Hindlimb muscle (tissue), 1 donor: ENCODE results near the gene RUVBL2. TPM values are rescaled to one million over a fixed set of nuclear protein-coding genes. Genes with fewer than 3 reads are reported as not detected.
A peak's percentile ranks its signal among the peaks of the same experiment; 100 is the strongest.

Experiments used
- DNase-seq: peaks from one replicate; pipeline ENCODE4 v3.0.0-alpha.2; 2013
- polyA plus RNA-seq: library from polyadenylated mRNA; unstranded; fragments of 120-200 nt; gene quantifications from one replicate; pipeline ENCODE4 v1.2.1, GENCODE V29; 2013; ENCODE audit not compliant: insufficient read length

RUVBL2 gene
- polyA plus RNA-seq, 1 donor = 61.0 TPM

DNA sequence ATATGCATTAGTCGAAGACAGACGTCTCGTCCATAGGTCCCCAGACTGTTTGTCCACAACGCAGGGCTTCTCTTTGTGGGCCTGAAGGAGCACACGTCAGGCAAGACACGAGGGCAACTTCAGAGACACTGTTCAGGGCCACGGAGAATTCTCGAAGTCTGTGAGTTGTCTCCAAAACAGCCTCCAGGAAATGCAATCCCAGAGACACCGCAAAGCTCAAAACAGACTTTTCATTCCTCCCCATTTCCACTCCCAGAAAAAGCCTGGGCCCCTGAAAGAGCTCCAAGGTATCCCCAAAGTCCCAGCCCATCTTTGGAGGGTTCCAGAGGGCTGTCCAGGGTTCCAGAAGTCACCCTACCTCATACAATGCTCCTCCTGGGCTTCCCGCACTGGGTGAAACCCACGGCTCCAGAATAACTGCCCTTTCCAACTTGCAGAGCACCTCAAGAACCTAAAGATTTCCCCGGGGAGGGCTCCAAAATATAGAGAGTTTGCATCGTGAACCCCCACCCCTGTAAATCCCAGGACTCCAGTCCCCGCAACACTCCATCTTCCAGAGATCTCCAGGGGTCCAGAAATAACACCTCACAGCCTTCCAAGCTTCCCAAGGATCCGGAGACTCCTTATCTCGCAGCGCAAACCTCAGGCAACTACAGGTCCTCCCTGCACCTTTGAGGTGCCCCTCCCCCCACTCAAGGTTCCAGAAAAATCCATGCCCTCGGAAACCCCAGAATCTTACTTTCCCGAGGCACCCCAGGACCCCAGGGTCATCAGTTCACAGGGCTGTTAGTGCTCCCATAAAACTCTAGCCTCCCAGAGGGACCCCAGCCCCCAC lies 29.3 kb upstream of the RUVBL2 start:
- DNase-seq = no peak

DNA sequence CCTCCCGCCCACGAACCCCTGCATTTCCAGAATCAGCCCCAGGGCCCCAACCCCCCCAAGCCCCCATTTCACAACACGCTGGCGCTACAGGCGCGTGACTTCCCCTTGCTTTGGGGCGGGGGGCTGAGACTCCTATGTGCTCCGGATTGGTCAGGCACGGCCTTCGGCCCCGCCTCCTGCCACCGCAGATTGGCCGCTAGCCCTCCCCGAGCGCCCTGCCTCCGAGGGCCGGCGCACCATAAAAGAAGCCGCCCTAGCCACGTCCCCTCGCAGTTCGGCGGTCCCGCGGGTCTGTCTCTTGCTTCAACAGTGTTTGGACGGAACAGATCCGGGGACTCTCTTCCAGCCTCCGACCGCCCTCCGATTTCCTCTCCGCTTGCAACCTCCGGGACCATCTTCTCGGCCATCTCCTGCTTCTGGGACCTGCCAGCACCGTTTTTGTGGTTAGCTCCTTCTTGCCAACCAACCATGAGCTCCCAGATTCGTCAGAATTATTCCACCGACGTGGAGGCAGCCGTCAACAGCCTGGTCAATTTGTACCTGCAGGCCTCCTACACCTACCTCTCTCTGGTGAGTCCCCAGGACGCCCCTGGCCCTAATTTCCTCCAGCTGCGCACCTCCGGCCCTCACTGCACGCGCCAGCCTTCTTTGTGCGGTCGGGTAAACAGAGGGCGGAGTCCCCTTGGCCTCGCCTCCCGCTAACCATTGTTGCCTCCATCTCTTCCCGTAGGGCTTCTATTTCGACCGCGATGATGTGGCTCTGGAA lies 28.5 kb upstream of the RUVBL2 start, which contains the start of gene FTL:
Gene FTL (plus strand): TSS at position 270 of the 766 bp plus-strand sequence. CDS start 199 bp downstream, at position 469.
- peak; percentile 97 for DNase-seq

DNA sequence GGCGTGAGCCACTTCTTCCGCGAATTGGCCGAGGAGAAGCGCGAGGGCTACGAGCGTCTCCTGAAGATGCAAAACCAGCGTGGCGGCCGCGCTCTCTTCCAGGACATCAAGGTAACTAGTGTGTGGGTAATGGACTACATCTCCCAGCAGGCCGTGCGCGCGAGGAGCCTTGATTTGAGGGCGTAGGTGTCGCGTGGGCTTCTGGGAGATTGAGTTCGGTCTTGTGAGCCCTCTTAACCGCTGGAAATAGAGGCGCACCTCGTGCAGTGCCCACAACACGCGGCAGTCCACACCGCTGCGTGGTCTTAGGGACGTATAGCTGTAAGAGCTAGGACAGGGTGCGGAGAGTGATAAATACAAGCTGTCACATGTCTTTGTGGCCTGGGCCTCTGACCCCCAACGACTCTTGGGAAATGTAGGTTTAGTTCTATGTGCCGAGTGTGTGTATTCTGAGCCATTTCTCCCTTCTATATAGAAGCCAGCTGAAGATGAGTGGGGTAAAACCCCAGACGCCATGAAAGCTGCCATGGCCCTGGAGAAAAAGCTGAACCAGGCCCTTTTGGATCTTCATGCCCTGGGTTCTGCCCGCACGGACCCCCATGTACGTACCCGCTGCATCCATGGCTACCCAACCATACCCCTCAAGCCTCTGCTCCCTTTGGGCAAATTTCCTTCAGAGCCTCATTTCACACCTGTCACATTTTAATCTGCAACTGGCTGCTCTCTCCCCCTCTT lies 27.7 kb upstream of the RUVBL2 start:
- peak; percentile 86 for DNase-seq

DNA sequence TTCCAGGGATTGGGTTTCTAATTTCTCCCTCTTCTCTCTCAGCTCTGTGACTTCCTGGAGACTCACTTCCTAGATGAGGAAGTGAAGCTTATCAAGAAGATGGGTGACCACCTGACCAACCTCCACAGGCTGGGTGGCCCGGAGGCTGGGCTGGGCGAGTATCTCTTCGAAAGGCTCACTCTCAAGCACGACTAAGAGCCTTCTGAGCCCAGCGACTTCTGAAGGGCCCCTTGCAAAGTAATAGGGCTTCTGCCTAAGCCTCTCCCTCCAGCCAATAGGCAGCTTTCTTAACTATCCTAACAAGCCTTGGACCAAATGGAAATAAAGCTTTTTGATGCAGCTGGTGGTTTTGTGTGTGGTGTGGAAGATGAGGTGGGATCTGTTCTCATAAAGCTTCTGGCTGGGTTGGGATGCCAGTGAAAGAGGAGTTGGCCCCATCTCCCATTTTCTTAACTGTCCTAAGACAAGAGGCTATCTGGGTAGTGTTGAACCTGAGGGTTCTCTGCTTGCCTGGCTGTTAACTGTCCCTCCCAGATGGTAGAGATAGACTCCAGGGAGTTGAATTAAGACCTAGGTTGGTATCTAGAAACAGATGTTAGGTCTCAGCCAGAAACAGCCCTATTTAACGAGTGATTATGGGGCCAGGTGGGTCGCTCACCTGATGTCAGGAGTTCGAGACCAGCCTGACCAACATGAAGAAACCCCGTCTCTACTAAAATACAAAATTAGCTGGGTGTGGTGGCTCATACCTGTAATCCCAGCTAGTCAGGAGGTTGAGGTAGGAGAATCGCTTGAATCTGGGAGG lies 26.9 kb upstream of the RUVBL2 start:
- no peak for DNase-seq

DNA sequence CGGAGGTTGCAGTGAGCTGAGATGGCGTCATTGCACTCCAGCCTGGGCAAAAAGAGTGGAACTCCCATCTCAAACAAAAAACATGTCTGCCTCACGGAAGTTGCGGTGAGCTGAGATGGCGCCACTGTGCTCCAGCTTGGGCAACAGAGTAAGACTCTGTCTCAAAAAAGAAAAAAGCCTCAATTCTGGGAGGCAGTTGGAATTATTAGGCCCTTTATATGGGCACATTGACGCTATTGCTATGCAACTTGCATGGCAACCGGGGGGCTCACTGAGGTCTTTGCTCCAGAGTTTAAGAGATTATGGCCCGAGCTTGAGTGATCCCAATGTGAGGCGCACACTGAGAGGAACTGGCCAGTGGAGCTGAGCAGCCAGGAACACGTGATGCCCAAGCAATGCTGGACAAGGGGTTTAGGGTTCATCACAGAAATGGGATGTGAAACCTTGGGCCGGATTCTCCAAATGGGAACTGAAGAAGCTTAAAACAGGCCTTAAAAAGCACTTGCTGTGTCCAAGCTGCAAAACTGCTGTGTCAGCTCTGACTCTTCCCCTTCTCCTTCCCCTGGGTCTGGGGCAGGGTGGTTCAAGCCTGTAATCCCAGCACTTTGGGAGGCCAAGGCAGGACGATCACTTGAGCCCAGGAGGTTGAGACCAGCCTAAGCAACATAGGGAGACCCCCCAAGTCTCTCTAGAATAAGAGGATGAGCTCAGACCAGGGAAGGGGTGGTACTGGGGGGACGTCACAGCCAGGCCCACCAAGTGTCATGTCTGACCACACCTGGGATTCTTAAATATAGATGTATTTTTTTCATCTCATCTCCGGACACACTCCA lies 26.1 kb upstream of the RUVBL2 start:
- peak; percentile 45 for DNase-seq

DNA sequence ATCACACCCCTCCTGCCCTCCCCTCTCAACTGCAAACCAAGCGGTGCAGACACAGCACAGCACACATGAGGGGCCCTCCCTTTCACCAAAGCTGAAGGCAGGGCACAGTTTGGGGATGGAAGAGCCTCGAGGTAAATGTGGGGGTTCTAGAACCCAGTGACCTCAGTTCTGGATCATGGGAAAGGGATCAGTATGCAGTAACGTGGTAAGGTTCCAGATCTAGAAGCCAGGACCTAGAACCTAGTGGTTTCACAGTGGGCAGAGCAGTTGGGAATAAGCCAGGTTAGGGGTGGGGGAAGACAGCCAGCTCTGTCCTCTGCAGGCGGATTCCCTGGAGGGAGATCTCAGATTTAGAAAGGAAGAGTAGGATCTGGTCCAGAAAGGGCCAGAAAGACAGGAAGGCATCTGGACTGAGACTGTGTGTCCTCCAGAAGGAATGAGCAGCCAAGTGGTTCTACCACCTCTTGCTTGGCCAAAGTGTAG lies 25.5 kb upstream of the RUVBL2 start:
- DNase-seq = no peak

DNA sequence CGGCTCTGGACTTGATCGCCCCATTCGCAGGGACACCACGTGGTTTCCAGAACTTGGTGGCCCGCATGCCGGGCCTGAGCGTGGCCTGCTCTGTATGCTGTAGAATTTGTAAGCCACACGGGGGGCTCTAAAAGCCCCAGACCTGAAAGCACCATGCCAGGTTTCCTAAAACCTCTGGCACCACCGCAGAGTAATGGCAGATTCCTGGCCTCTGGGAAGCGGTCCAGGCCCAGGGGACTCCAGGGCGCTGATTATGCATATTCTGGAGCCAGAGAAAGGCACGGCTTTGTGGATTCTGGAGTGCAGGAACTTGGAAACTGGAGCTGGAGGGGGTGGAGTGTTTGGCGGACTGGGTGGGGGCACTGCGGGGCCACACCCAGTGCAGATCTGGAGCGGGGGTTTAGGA lies 24.9 kb upstream of the RUVBL2 start:
- DNase-seq = no peak

DNA sequence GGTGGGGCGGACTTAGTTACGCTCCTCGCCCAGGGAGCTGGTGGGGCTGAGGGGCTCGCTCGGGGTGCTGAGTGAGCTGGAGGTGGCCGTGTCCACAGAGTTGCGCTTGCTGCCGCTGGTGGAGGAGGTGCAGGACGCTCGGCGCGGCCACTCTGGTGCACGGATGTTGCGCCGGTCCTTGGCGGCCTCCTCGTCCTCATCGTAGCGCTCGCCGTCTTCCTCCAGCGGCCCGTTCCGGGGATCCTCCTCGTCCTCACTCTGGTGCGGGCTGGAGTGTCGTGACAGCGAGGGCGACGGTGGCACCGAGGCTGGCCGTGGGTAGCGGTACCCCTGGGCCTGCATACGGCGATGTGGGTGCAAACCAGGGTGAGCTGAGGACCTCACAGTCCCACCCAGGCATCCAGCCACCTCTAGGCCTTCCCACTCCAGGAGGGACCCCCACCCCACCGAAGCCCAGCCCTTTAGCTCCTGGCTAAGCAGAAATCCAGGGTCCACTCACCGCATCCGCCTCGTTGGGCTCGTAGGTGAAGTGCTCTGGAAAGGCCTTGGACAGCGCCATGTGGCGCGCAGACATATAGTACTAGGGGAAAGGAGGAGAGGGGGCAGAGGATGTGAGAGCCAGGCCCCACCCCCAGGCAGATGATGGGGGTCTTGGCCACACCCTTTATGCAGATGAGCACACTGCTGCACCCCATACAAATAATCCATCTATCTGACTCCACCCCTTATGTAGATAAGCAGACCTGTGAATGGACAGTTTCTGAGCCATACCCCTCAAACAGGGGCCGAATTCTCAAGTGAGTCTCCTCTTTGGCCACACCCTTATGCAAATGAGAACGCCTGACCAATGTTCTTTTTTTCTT lies 24.2 kb upstream of the RUVBL2 start:
- DNase-seq = no peak

DNA sequence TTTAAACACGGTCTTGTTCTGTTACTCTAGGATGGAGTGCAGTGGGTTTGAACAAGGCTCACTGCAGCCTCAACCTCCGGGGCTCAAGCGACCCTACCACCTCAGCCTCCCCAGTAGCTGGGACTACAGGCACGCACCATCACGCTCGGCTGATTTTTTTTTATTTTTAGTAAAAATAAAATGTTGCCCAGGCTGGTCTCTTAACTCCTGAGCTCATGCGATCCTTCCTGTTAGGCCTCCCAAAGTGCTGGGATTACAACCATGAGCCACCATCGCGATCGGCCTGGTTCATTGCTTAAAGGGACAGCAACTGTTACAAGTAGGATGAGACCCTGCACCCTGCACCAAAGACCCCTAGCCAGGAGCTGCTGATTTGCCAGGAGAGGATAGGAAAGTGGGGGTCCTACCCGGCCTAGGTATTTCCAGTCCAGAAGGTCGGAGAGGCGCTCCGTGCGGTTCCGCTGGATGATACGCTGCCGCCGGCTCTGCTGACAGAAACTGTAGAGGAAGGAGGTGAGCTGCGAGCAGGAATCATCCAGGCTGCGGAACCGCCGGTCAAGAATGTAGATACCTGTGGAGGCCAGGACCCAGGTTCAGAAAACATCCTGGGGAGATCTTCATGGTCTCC lies 23.4 kb upstream of the RUVBL2 start:
- no peak for DNase-seq

DNA sequence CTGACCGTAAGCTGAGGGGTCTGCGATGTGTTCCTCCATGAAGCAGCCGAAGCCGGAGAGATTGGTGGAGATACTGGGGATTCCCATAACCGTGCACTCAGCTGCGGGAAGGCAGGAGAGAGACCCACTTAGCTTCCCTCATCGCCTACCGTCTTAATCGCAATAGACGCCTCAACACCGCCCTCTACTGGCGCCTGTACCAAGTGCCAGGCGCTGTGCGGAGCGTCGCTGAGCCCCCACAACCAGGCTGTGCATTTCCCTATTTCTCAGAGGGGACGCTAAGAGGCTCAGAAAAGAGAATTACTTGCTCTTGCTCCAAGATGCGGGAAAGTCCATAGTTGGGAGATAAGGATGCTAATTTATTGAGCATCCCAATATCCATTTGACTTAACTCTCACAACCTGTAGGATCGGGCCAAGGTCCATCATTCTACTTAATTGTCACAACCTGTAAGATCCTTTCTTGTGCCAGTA lies 22.7 kb upstream of the RUVBL2 start:
- peak; percentile 83 for DNase-seq

DNA sequence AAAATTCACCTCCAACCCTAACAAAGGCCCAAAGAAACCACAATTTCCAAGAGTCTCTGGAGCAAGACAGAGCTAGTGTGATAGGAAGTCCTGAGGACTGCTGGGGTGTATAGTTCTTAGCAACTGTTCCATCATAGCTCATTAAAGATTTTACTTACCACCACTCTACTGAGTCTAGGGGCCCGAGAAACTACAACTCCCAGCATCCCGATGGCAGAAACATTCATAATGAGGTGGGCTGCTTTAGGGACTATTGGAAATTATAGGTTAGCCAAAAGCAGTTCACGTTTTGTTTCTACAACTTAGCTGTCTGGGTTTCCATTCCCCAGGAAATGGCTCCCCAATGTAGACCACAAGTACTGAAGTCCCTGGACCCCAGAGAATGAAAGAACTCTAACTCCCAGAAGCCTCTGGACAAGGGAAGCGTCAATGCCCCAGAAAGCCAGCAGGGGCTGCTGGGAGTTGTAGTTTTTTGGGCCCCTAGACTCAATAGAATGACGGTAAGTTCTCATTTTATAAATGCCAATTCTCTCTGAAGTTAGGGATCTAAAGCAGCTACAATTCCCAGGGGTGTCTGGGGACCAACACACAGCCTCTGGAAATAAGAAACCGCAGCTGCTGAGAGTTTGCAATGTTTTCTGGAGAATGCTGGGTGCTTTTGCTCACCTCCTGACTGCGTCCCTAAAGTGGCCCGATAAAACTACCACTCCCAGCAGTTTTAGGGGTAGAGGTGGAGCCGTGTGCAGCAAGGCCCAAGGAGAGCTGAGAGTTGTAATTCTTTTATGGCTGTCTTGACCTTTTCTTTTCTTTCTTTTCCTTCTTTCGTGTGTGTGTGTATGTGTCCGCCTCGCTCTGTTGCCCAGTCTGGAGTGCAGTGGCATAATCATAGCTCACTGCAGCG lies 17.5 kb upstream of the RUVBL2 start:
- DNase-seq = no peak

DNA sequence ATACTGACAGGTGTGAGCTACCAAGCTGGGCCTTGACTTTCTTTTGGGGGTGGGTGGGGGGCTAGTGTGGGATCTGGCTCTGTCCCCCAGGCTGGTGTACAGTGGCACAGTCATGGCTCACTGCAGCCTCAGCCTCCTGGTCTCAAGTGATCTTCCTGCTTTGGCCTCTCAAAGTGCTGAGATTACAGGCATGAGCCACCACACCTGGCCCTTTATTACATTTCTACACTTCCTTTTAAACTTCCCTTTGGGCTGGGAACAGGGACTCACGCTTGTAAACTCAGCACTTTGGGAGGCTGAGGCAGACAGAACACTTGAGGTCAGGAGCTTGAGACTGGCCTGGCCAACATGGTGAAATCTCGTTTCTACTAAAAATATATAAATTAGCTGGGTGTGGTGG lies 16.6 kb upstream of the RUVBL2 start:
- no peak for DNase-seq

DNA sequence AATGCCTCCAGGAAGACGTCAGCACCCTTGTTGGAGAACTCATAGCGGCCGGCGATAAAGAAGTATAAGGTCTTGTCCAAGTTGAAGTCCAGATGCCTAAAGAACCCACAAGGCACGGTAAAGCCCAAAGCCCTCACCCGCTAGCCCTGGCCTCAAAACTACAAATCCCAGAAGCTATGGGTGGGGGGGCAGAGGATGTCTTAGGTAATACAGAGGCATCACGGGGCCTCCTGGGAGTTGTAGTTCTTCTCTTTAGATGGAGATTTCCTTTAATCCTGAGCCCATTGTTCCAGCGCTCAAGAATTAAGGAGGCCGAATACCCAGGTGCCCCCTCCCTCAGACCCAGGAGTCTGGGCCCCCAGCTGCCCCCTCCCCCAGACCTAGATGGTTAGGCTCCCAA lies 11.4 kb upstream of the RUVBL2 start:
- DNase-seq = no peak

DNA sequence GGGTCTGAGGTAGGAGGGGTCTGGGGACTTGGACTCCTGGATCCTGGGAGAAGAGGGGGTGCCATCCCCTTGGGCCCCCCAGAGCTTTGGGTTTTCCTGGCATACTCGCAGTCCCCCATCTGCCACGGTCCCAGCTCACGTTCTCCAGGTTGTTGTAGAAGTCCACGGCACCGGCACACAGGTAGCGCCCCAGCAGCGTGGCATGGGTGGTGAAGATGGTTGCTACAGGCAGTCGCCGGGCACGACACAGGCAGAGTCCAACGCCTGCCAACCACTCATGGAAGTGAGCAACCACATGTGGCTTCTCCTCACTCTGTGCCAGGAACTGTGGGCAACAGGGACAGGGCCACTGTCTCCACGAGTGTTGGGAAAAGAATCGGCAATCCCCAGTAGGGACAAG lies 8.0 kb upstream of the RUVBL2 start:
- DNase-seq = no peak

DNA sequence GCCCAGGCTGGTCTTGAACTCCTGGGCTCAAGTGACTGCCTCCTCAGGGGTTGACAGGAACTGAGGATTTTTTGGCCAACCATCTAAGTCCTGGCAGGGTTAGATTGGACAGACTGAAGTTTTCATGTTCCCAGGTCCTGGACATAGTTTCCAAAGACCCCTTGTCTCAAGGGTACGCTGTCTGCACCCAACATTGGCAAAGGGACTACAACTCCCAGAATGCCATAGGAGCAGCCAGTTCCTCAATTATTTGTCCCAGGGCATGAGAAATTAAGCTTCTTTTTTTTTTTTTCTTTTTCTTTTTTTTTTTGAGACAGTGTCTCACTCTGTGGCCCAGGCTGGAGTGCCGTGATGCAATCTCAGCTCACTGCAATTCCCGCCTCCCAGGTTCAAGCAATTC lies 7.5 kb upstream of the RUVBL2 start:
- no peak for DNase-seq

DNA sequence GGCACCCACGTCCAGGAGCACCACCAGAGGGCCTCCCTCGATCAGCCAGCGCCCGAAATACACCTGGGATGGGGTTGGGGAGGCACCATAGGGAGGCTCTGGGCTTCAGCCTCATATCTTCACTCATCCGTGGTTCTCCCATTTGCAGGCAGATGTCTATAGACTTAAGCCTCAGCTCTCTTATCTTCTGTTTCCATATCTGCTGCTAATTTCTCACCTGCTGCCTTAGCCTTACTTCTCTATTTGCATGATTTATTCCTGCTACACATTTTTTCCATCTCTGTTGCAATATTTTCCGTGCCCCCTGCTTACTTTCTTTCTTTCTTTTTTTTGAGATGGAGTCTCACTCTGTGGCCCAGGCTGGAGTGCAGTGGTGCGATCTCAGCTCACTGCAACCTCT lies 6.4 kb upstream of the RUVBL2 start:
- no peak for DNase-seq

DNA sequence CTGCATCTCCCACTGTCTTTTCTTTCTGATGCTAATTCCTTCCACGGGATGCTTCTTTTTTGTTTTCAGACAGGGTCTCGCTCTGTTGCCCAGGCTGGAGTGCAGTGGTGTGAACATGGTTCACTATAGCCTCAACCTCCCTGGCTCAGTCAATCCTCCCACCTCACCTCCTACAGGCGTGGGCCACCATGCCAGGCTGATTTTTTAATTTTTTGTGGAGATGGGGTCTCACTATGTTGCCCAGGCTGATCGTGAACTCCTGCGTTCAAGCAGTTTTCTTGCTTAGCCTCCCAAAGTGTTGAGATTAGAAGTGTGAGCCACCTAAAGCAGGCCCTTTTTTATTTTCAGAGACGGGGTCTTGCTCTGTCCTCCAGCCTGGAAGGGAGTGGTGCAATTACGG lies 5.4 kb upstream of the RUVBL2 start:
- no peak for DNase-seq

DNA sequence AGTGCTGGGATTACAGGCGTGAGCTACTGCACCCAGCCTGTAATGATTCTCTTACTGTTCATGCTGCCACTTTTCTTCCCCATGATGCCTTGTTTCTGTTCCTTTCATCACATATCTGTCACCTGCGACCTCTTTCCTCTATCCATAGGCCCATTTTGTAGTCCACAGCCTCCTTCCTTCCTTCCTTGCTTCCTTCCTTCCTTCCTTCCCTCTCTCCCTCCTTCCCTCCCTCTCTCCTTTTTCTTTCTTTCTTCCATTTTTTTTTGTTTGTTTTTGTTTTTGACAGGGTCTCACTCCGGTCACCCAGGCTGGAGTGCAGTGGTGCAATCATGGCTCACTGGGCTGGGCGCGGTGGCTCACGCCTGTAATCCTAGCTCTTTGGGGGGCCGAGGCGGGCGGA lies 4.8 kb upstream of the RUVBL2 start:
- DNase-seq = no peak
